Inflammatory macrophage treated with lipopolysaccharide for 4 hours (primary cell): ENCODE results near the gene KRTAP25-1.

ENCODE experiments used
- DNase-seq: peaks from one replicate; pipeline ENCODE4 v3.0.0-alpha.2; 2020

KRTAP25-1 gene

DNA sequence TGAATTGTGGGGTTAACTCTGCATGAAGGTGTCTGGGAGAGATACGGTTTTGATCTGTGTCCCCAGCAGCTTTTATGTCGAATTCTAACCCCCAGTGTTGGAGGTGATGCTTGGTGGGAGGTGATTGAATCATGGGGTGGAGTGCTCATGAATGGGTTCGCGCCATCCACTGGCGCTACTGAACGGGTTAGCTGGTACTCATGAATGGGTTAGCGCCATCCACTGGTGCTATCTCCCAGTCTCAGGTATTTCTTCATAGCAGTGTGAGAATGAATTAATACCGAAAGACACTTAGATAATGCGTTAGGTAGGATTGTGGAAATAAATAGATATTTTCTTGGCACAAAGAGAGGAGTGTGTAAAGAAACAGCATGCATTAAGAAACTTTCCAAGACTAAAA lies 40.5 kb downstream of the KRTAP25-1 start:
- no peak for DNase-seq

- no peak for DNase-seq
Measured at GRCh38 chr21:30245061-30245460, 44.3 kb downstream of the KRTAP25-1 start.

- no peak for DNase-seq
Measured at GRCh38 chr21:30243691-30244090, 45.6 kb downstream of the KRTAP25-1 start.

DNA sequence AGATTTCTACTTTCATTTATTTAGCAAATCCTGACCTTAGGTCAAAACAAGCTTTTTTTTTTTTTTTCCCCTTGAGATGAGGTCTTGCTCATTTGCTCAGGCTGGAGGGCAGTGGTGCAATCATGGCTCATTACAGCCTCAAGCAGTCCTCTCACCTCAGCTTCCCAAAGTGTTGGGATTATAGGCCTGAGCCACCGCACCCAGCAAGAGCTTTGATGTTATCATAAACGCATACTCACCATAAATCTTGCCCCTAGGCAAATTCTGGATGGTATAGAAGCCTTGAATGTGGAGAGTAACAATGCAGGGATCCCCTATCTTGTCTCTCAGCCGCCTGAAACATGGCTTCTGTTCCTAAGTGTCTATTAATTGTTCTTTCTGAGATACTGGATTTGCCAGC lies 48.7 kb downstream of the KRTAP25-1 start:
- no peak for DNase-seq
